GM12801 (cell line): ENCODE results near the gene SLC38A9.

Experiments
- CTCF ChIP-seq: IDR thresholded peaks from one replicate; pipeline ENCODE4 v1.5.1; 2011; ENCODE audit warnings: control low read depth; ENCODE audit not compliant: insufficient read length; ENCODE audit errors: extremely low read depth

Gene SLC38A9

DNA sequence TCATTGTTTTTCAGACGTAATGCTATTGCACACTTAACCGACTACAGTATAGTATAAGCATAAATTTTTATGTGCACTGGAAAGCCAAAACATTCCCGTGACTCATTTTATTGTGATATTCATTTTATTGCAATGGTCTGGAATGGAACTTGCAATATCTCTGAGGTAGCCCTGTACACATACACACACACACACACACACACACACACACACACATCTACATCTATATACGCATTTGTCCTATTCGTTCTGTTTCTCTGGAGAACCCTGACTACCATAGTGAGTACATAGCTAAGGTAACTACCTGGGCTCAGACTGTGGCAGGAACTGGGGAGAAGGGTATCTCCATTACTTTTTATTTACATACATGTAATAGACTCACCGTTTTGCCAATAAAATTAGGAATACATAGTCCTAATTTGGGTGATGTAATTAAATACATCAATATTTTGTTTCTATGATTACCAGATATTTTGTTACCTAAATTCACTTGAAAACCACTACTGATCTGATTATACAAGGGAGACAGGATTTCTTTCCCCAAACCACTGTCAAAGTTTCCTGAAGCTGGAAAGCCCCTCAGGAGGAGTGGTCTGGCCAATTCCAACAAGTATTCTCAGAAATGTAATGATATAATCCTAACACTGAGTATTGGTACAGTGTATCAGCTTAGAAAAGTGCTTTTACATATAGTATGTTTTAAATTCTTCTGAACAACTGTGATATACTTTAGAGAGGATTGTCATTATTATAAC lies 103.4 kb downstream of the SLC38A9 start:
- TF ChIP-seq CTCF, result no peak

- no peak for TF ChIP-seq CTCF
Observed at GRCh38 chr5:55604611-55605067, 107.5 kb downstream of the SLC38A9 start.

DNA sequence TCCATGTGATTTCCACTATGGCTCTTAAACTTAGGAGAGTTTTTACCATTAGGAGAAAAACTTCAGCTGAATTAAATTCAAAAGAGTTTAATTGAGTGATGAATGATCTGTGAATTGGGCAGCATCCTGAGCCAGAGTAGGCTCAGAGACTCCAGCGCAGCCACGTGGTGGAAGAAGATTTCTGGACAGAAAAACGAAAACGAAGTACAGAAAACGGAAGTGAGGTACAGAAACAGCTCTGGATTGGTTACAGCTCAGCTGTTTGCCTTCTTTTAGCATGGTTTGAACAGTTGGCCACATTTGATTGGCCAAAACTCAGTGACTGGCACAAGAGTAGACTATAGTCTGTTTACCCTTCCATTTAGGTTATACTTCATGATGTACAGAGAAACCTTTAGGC lies 108.2 kb downstream of the SLC38A9 start:
- TF ChIP-seq CTCF, result no peak

- no peak for TF ChIP-seq CTCF
Observed at GRCh38 chr5:55601628-55602027, 110.5 kb downstream of the SLC38A9 start.

DNA sequence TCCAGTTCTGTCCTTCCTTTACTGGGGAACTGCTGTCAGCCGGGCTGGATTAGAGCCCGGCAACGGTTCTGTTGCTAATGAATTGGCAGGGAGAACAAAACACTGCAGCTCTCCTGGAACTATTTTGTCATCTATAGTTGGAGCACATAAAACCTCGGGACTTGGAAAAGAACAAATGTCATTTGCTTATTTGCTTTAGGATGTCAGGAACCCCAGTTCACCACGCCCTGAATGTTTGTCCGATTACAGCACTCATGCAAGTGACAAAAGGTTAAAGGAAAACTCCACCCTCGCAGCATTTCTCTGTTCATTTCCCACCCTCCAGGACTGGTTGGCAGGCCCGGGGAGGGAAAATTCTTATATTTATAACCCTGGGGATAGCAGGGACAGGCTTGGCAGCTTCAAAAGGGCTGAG lies 110.9 kb downstream of the SLC38A9 start:
- no peak for TF ChIP-seq CTCF

GRCh38 chr5:55600497-55601203 lies 111.5 kb downstream of the SLC38A9 start:
- TF ChIP-seq CTCF, result no peak

DNA sequence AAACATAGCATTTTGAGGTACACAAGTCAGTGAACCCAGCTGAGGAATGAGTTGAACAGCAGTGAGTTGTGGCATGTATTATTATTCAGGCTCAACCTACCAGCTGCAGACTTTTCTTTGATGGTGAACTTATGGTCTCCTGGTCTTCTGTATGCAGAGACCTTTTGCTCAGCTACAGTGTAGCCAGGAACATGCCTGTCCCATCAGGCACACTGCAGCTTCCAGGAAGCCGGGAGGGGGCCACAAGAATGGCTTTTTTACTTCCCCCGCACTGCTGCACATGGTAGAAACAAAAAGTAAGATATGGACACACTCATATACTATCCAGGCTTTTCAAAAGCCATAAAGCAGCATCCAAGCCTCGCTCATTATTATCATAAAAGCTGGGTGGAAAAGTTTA lies 112.0 kb downstream of the SLC38A9 start:
- no peak for TF ChIP-seq CTCF
